Measurements from ENCODE around the gene PCK2.
"Not testable (repeated sequence)": the region's sequence is repeated elsewhere in the genome, so short reads cannot be mapped to it uniquely, and the experiment has no call there.

PCK2 gene

DNA sequence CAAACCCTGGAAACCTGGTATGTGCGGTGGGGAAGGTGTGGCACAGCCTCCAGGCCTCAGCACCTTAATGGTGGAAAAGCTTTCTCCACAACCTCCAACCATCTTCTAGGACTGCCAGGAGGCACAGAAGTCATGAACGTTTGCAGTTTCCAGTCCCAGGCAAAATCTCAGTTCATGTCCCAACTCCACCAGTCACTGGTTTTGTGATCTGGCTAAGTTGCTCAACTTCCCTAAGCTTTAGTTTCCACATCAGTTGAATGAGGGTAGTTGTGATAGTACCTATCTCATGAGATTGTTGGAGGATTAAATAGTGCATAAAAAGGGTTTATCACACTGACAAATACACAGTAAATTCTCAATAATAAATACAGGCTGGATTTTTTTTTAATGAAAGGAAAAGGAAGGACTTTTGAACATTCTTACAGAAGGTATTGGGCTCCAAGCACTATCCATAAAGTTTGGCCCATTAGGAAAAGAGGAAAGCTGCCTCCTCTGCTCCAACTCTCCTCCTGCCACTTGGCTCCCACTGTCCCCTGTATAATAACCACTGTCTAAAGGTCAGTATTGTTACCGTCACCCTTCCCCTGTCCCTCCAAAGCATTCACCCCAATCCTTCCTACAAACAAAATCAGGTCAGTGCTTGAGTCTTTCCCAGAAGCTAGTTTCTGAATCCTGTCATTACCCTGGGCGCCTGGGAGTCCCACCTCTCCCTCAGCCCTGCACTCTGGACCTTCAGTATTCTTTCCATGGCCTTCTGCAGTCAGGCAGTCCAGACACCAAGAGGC lies 6.3 kb downstream of the PCK2 start:
- peak overlapping the region; percentile 26; the same call in 1 of the 2 replicates for H3K27ac ChIP-seq
- CTCF ChIA-PET, result interaction anchor here (0.6 to 1.4 kb wide), 3 partner anchors 8 to 626 kb away, joined by 3 to 5 read pairs (median 3); no protein-coding TSS in a partner anchor
- POLR2A ChIA-PET (ENCODE audit: low non-redundant PET), result no interaction called here

DNA sequence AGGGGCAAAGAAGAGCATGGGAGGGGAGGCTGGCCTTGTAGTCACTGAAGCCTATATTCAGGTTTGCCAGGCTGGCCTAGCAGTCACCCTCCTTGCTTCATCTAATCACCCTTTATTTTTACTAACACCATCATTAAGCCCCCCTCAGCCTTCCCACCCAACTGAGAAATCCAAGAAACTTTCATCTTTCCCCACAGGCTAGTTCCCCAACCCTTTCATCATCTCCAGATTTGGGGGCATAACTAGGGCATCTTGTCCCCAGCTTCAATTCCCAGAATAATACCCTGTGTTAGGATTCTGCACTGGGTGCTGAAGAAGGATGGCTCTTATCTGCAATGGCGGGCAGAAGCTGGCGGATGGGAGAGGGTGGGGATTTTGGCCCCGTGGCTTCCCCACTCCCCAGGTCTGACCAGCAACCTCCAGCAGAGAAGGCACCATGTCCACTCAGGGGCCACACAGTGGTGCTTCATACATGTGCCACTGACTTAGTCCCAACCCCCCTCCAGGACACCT lies 6.9 kb downstream of the PCK2 start:
- peak overlapping the region; percentile 10; the same call in 1 of the 2 replicates for H3K27ac ChIP-seq
- ChIA-PET POLR2A (ENCODE audit: low non-redundant PET) (no interaction called here), CTCF (interaction anchor here (0.6 kb wide), 1 partner anchor 26 kb away, joined by 3 read pairs; no protein-coding TSS in a partner anchor)
- TF ChIP-seq, protein P1, sequence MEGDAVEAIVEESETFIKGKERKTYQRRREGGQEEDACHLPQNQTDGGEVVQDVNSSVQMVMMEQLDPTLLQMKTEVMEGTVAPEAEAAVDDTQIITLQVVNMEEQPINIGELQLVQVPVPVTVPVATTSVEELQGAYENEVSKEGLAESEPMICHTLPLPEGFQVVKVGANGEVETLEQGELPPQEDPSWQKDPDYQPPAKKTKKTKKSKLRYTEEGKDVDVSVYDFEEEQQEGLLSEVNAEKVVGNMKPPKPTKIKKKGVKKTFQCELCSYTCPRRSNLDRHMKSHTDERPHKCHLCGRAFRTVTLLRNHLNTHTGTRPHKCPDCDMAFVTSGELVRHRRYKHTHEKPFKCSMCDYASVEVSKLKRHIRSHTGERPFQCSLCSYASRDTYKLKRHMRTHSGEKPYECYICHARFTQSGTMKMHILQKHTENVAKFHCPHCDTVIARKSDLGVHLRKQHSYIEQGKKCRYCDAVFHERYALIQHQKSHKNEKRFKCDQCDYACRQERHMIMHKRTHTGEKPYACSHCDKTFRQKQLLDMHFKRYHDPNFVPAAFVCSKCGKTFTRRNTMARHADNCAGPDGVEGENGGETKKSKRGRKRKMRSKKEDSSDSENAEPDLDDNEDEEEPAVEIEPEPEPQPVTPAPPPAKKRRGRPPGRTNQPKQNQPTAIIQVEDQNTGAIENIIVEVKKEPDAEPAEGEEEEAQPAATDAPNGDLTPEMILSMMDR (conservative IDR thresholded peaks at IDR 0.05; ENCODE audit: low read depth), result no peak
- no peak for DNase-seq (ENCODE audit: low spot score)

More for the DNA sequence above, 6.3 kb downstream of the PCK2 start:
- TF ChIP-seq, protein P1 (conservative IDR thresholded peaks at IDR 0.05; ENCODE audit: low read depth), result no peak
- DNase-seq (ENCODE audit: low spot score), result no peak

DNA sequence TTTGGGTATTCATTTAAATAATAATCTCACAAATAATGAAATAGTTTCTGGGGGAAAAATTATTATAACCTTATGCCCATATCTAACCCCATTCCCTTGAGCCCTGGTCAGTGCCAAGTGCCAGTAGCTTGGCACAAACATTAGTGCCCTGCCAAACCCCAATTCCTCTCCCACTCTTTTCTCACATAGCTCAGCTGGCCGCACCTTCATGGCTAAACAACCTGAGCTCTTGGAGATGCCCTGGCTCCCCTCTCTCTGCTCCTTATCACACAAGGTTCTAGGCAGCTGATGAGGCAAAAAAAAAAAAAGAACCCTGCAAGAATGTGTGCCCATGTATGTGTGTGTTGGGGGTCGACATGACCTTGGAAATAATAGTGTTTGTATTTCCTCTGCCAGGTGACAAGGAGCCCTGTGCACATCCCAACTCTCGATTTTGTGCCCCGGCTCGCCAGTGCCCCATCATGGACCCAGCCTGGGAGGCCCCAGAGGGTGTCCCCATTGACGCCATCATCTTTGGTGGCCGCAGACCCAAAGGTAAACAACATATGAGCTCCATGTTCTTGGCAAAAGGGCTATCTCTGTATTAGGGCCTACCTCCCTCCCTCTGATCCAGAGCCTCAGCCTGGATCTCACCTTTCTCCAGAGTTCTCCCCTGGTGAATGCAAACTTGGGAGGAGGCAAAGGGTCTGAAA lies 8.4 kb downstream of the PCK2 start:
- CTCF ChIA-PET, result no interaction called here

DNA sequence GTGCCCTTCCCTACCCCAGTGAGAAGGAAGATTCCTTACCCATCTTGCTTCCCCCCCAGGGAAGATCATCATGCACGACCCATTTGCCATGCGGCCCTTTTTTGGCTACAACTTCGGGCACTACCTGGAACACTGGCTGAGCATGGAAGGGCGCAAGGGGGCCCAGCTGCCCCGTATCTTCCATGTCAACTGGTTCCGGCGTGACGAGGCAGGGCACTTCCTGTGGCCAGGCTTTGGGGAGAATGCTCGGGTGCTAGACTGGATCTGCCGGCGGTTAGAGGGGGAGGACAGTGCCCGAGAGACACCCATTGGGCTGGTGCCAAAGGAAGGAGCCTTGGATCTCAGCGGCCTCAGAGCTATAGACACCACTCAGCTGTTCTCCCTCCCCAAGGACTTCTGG lies 9.3 kb downstream of the PCK2 start:
- TF ChIP-seq, protein P1 (conservative IDR thresholded peaks at IDR 0.05; ENCODE audit: low read depth), result no peak
- ChIA-PET POLR2A (ENCODE audit: low non-redundant PET) (no interaction called here), CTCF (no interaction called here)
- no peak for DNase-seq (ENCODE audit: low spot score)
- H3K27ac ChIP-seq, result peak overlapping the region; percentile 2; the same call in 1 of the 2 replicates

More for the DNA sequence above, 8.4 kb downstream of the PCK2 start:
- H3K27ac ChIP-seq, result no peak overlapping the region
- TF ChIP-seq, protein P1 (conservative IDR thresholded peaks at IDR 0.05; ENCODE audit: low read depth), result no peak
- POLR2A ChIA-PET (ENCODE audit: low non-redundant PET), result interaction anchor here (0.6 kb wide), 1 partner anchor 20 kb away, joined by 3 read pairs; no protein-coding TSS in a partner anchor
- DNase-seq (ENCODE audit: low spot score), result no peak

DNA sequence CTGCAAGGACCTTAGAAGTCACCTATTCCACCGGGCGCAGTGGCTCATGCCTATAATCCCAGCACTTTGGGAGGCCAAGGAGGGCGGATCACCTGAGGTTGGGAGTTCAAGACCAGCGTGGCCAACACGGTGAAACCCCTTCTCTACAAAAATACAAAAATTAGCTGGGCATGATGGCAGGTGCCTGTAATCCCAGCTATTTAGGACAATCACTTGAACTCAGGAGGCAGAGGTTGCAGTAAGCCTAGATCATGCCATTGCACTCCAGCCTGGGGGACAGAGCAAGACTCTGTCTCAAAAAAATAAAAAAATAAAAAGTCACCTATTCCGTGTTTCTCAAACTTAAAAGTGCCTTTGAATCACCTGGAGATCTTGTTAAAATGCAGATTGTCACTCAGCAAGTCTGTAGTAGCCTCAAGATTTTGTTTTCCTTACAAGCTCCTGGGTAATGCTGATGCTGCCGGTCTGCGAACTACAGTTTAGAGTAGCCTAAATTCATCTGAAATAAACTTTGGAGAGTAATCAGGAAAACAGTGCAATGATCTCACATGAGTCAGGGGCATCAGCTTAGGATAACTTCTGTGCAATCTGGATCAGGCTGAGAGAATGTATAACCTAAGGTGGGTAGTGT lies 11.6 kb downstream of the PCK2 start:
- DNase-seq (ENCODE audit: low spot score); H3K27ac ChIP-seq; POLR2A ChIA-PET (ENCODE audit: low non-redundant PET): not testable (repeated sequence)
- CTCF ChIA-PET, result interaction anchor here (0.5 to 0.9 kb wide), 2 partner anchors 55 to 91 kb away, joined by 3 read pairs; no protein-coding TSS in a partner anchor

DNA sequence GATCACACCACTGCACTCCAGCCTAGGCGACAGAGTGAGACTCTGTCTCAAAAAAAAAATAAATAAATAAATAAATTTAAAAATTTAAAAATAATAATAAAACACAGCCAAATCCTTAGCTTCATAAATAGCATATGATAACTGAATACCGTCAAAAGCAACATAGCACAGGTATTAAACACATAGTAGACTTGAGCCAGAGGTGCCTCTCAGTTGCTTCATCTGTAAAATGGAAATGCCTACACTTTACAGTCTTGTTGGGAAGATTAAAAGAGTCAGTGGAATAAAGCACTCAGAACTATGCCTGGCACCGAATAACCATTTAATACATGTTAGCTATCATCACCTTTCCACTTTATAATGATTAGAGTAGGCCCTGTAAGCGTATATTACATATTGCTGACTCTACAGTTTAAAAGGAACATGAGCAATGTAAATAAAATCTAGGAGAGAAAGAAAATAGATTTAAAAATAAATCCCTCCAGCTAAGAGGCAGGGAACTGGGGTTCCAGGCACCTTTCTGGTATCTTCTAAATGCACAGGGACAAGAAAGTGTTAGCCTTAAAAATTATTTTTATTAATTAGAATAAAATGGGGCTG lies 12.7 kb downstream of the PCK2 start:
- no peak for DNase-seq (ENCODE audit: low spot score)
- ChIA-PET CTCF (interaction anchor here (0.5 to 0.9 kb wide), 2 partner anchors 54 to 90 kb away, joined by 3 read pairs; no protein-coding TSS in a partner anchor), POLR2A (ENCODE audit: low non-redundant PET) (no interaction called here)
- no peak overlapping the region for H3K27ac ChIP-seq
- TF ChIP-seq, protein P1 (conservative IDR thresholded peaks at IDR 0.05; ENCODE audit: low read depth), result no peak
